GM19468 (cell line): ENCODE data around the gene SMARCC2.
"Not testable (repeated sequence)": the region's sequence is repeated elsewhere in the genome, so short reads cannot be mapped to it uniquely, and the experiment has no call there.

Experiments used
- ATAC-seq: cut with Tn5 transposase; IDR thresholded peaks from one replicate; pipeline ENCODE4 v1.9.1; 2021; ENCODE audit warnings: mild to moderate bottlenecking, moderate library complexity, moderate number of reproducible peaks; ENCODE audit not compliant: unreplicated experiment; ENCODE audit errors: extremely low read depth

Gene SMARCC2

DNA sequence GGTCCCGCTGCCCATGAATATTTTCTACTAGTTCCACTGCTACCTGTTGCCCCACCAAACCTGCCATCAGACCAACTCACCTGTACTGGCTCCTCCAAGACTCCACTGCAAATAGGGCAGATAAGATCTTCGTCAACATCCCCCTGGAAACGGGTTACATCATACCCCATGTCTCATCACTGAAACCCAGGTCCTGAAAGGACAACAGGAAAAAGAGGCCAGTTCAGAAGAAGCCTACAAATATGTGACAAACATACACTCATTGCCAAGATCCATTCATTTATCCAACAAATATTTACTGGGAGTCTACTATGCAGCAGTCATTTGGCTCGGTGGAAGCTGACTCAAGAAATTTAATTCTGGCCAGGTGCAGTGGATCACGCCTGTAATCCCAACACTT, 24.6 kb upstream of the SMARCC2 start:
- no peak for ATAC-seq

DNA sequence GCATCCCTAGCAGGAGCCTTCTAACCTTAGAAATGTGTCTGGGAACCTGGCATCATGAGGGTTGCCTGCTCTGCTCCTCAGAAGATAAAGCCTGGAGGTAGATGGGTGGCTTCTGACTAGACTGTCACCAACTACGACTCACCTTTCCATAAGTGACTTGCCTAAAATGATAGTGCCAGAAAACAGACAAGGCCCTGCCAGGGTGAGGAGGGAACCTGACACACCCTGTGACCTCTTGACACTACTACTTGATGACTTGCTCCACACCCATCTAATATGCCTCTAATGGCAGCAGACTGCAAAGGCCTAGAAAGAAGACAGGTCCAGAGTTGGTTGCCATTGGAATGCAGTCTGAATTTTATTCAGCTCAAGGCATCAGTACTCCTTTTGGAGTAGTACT, 23.1 kb upstream of the SMARCC2 start:
- ATAC-seq, result no peak

DNA sequence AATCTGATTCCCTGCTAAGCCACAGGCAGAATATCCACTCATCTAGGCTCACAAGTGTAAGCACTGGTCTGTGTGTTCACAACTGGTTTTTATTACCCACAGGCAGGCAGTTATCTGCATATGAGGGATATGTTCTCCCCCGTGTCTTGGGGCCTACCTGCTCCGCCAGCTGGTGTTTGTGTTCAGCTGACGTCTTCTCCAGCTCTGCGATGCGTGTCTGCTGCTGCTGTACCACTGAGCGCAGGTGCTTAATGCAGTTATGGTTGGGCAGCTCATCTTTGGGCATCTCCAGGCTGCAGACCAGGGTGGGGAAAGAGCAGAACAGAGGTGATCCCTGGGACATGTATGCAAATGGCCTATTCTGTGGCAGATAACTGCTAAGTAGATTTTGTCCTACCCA, 18.7 kb upstream of the SMARCC2 start:
- ATAC-seq, result no peak

DNA sequence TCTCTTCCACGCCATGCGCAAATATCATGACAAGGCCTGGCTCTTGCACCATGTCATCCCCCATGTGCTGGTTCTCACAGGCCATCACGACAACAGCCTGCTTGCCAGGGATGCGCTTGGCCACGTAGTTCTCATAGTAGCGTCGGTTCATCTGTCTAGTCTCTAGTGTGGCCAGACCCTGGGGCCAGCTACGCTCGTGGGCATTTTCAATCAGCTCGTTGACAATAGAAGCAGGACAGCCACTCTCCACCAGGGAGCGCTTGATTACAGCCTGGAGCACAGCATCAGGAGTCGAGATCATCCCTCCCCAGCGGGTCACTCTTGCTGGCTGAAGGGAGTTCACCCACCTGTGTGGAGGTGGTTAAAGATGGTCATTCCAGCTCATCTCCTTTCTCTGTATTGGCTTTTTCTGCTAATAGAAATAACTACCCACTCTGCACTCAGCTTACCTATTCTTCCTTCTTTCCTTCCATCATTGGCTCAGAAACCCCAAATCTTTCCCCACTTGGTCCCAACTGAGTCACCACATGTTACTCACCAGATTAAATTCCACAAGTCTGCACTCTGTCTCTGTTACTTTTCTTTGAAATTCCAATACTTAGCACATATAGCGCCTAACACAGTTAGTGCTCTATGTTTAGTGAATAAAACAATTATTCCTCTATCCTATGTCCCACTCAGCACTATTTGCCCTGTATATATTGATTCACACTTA, 17.3 kb upstream of the SMARCC2 start:
- no peak for ATAC-seq

DNA sequence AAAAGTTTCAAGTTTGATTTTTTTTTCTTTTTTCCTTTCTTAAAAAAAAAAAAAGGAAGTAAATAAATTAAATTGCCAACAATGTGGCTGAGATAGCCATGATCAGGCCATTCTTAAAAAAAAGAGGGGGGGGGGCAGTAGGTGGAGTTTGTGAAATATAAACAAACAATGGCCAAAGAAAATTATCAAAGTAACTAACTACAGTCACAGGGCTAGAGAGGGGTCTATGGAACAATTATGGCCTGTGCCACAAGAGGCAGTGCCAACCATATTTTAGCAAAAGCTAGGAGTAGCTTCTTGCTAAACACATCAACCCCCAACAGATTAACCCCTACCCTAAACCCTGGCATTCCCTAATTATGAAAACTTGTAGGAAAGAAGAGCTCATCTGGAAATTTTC, 16.2 kb upstream of the SMARCC2 start:
- ATAC-seq, result no peak

DNA sequence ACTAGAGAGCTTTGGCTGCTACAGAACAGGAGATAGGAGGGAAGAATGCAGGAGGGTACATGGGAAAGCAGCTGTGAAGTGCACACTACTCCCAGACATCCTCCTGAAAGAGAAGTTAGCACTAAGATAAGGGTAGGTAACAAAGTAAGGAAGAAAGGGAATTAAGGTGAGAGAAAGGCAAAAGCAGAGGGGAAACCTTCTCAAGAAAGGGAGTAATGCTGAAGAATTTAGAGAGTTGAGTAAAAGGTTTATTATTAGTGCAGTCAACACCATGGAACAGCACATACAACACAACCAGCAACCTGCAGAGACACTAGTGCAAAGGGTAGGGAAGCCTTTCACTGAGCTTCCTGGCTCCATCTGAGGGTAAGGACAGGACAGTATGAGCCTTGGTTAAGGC, 15.0 kb upstream of the SMARCC2 start:
- ATAC-seq, result no peak

DNA sequence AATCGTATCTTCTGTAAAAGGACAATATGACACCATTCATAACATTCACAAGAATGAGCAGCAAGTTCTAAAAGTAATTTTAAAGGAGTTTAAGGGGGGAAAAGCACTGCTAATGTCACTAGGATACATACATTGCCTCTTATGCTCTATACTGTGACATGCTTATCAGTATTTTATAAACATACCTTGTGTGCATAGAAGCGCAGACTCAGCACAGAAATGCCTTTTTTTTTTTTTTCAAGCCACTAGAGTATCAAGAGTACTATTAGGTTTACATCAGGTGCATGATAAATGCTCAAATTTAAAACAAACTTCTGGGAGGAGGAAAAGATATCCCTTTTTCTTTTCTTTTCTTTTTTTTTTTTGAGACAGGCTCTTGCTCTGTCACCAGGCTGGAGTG, 13.6 kb upstream of the SMARCC2 start:
- ATAC-seq, result no peak

DNA sequence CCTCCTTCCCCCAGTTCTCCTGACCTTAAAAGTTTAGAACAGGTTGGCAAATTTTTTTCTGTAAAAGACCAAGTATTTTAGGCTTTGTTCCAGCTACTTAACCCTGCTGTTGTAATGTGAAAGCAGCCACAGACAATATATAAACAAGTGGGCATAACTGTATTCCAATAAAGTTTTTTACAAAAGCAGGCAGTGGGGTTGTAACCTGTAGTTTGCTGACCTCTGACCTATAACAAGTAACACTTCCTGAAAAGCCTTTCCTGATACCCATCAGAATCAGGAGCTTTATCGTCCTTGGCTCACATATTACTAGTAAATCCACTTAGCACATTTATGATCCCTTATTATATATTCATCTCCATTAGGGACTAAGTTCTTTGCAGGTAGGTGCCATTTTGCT, 13.1 kb upstream of the SMARCC2 start:
- ATAC-seq, result no peak

DNA sequence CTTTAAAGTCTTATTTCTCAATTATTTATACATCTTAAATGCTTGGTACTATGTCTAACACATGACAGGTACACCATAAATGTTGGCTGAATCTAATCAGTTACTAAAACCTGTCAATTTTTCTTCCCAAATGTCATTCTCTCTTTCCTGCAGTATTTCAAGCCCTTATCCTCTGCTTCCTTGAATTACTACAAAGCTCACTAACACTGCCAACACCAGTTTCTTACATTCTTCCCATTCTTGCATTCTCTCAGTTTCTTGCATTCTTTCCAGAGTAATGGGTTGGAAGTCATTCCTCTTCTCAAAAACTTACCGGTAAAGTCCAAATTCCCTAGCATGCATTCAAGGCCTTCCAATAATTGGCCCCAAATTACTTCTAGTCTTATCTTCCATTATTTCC, 9.6 kb upstream of the SMARCC2 start:
- ATAC-seq, result no peak

DNA sequence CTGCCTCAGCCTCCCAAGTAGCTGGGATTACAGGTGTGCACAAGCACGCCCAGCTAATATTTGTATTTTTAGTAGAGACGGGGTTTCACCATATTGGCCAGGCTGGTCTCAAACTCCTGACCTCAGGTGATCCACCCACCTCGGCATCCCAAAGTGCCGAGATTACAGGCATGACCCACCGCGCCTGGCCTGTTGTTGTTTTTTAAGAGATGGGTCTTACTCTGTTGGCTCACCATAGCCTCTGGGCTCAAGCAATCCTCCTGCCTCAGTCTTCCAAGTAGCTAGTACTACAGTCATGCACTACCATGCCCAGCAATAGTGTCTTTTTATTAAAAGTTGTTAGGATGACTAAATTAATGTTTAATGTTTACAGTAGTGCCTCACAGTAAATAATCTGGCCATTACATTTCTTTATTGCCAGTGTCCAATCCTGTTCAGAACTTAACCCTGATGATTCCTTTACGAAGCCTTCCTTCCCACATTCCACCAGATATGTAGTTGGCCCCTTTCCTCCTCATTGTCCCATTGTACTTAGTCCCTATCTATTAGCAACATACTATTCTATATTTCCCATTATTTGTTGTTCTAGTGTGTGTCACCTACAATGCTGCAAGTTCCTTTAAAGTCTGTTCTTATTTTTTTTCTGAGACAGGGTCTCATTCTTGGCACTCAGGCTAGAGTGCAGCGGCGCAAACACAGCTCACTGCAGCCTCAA, 8.8 kb upstream of the SMARCC2 start:
- no peak for ATAC-seq

DNA sequence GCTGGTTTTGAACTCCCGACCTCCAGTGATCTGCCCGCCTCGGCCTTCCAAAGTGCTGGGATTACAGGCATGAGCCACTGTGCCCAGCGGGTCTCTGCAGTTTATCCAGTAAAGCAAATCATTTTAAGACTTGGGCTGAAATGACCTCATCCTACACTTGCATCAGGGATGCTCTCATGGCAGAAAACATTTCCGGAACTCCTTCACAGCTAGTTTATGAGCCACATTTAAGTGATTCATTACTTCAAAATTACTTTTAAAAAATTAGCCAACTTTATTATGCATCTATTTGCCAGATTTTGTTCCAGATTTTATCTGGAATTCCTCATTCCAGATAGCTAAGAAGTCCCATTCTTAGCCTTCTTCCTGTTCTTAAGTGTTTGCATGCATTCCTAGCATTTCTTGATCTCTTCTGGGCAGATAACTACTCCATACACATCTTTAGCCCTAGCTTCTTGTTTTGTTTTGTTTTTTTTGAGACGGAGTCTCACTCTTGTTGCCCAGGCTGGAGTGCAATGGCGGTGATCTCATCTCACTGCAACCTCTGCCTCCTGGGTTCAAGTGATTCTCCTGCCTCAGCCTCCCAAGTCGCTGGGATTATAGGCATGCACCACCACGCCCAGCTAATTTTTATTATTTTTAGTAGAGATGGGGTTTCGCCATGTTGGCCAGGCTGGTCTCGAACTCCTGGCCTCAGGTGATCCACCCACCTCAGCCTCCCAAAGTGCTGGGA, 7.7 kb upstream of the SMARCC2 start:
- not testable (repeated sequence) for ATAC-seq

DNA sequence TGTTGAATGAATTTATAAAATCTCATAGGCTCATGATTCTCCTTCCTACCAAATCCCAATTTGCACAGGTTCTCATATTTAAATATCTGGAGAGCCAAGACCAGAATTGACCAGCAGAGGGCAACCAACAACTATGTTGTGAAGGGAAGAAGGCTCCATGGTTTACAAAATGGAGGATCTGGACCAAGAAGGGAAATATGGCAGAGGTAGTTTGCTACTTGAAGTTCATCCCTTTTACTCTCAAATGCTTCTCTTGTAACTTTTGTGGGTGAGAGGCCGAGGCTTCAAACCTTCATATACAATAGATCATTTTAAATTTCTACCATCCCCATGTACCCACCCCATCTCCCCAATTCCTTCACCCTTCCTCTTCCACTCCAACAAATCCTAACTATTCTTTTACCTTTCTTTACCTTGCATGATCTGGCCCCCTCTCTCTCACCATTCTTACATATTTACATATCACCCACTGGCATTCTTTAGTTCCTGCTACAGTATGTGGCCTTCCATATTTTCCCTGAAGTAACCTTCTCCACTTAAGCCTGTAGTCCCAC, 3.8 kb upstream of the SMARCC2 start:
- no peak for ATAC-seq

DNA sequence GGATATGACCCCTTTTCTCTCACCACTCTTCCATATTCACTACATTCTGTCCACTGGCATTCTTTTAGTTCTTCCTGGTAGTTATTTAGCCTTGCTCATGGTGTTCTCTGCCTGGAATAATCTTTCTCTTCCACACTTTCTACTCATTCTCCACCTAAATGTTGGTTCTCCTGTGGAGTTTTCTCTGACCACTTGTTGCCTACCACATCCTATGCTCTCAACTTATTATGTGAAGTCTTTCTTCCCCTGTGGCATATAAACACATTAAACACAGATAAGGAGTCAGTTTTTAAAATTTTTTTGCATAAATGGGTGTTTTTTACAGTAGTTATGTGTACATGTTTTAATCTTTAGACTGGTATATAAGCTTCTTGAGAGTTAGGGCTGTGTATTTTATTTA, 3.3 kb upstream of the SMARCC2 start:
- no peak for ATAC-seq

DNA sequence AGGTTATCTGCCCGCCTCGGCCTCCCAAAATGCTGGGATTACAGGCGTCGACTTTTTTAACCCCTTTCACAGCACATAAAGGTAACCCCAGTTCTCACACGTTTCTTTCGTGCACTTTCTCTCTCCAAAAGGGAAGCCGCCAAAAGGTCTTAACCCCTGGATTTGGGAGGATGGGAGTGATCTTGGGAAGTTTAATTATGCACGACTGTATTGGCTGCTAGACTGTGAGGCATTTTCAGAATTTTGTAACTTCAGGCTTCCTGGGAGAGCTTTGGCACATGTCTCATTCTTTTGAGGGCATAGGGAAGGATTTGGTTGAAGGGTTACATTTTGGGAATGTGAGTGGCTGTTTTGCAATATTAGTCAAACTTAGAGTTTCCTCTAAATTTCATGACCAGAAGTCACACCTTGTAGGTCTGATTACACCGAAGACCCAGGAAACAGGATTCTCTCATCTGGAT, 1.4 kb upstream of the SMARCC2 start:
- ATAC-seq, result no peak

DNA sequence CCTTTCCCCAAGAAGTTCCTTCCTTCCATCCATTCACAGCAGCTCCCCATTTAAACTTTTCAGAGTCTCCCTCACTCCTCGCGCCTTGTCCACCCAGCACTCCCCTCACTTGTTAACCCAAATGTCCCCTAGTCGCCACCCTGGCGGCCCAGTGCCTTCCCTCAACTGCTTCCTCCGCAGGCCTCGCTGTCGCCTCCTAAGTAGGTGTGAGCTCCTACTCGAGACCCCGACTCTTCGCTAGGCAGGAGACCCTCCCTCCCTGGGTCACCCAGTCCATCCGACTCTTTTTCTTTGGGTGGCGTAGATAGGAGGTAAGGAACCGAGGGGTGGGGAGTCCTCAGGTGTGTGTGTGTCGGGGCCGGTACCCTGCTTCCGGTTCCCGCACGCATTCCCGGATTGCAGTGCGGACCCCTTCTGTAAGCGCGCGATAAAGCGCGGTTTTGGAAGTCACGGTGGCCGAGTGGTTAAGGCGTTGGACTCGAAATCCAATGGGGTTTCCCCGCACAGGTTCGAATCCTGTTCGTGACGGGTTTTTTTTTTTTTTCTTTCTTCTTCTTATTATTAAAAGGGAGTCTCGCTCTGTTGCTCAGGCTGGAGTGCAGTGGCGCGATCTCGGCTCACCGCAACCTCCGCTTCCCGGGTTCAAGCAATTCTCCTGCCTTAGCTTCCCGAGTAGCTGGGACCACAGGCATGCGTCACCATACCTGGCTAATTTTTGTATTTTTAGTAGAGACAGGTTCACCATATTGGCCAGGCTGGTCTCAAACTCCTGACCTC, 823 bp upstream of the SMARCC2 start:
- no peak for ATAC-seq

DNA sequence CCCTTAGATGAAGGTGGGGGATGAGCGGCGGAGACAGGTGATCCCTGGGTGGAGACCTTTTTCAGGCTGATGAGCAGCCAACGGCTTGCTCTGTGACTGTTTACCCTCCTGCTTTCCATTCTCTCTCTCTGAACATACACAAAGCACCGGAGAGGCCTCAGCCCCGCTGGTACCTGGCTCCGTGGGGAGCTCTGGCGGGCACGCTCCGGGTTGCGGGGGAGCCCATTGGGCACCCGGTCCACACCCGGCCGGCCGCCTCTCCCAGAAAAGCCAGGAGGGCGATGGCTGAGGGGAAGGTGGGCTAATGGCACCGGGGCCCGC, 545 bp downstream of the SMARCC2 start:
- no peak for ATAC-seq

DNA sequence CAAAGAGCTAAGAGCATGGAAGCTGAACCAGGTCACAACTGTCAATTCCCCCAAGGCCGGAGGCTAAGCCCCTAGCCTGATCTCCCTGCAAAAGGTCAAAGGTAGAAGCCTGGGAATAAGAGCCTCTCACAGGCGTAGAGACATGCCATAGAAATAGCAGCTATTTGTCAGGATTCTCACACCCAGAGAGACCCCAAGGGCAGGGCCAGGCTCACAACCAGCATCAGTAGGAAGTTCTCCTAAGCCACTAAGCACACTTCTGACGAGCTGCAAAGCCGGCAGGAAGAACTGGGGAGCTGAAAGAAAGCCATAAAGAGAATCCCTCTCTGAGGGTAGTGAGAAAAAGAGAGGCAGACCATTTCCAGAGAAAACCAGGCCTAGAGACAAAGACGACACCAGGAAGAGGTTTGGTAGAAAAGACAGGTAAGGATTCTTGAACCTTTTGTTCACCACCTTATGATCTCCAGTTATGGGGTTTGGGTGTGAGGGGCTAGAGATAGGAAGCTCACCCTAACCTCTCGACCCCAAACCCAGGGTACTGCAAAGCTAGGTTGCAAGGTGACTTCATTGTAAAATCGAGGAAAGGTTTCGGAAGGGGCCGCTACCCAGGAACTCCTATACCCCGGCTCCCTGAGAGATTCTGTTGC, 1.0 kb downstream of the SMARCC2 start:
- no peak for ATAC-seq

DNA sequence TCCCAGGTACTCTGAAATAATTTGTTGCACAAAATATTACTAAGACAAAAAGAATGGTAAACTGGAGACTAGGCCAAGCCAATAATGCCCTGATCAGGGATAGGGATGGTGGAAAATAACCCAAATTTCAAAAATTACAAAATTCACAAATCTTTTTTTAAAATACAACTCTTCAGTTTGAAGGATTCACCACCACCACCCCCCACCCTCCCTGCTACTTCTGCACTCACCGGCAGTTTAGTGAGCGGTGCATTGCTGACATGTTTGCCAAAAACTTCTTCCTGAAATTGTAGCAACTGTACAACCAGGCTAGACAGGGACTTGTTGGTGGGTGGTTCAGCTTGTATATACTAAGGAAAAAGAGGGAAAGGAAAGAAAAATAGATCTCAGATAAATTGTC, 2.3 kb downstream of the SMARCC2 start:
- no peak for ATAC-seq

DNA sequence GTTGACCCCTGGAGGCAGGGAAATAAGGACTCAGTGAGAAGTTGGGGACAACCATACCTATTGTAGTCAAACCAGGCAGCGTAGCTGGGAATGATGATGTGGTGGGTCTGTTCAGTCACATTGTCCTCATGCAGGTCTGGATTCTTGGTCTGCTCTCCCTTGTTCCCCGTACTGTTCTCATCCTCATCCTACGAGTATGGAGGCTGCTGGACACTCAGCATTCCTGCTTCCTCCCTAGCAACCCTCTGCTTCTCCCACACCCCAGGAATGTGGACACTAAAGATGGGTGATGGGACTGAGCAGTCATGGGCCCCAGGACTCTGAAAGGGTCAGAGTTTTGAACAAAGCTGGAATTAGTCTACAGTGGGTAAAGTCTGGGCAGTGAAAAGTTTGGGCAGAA, 10.9 kb downstream of the SMARCC2 start:
- no peak for ATAC-seq

DNA sequence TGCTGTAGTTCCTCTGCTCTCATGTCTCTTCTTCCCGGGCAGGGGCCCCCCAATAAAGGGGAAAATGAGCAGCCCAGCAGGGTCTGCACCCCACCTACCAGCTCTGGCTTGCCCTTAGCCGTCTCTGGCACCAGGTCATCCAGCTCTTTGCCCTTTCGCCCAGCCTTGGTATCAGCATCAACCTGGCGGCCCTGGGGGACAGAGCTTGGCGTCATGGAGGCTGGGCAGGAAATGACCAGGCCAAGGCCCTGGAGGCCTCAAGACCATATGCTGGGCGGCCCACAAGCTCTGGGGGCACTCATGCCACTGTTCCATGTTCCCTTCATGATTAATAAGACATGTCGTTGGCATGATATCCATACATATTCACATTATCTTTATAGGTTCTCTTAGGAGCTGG, 16.4 kb downstream of the SMARCC2 start:
- no peak for ATAC-seq
